ENCODE data around the gene TDRD7. TPM values are rescaled to one million over a fixed set of nuclear protein-coding genes. Genes with fewer than 3 reads are reported as not detected.

Gene TDRD7
- polyA plus RNA-seq, 1 of the 3 experiments (the other 2 are of a cell fraction) = 4.9 TPM

DNA sequence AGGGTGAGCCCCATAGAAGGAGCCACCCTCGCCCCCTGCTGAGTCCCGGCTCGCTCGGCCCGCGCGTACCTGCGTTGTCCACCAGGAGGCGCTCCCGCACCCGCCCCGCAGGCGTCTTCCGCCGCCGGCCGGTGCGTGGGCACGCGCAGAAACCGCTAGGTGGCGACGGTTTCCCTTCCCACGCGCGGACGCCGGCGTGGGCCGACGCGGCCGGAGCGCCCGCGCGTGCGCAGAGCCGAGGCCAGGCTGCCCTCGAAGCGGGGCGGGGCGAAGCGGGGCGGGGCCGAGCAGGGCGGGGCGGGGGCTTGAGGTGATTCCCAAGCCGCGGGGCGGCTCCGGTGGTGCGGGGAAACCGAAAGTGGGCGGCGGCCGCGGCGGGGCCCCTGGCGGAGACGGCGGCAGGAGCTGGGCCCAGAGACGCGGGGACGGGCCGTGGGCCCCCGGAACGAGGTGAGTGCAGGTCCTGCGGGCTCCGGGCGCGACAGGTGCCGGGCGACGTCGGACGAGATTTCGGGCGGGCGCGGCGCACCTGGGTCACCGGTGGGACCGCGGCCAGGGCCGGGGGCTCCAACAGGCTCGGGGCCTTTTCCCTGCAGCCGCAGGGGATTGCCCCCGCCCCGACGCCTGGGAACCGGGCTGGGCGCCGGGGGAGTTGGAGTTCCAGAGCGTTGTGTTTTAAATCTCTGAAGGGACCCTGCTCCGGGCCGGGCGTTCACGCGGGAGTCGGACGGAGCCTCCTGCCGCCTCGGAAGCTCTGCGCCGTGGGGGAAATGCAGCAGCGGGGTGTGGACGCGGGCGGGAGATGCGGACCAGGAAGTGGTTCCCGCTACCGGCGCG lies at the start of gene TDRD7 (continued):
- TF ChIP-seq, protein P1, sequence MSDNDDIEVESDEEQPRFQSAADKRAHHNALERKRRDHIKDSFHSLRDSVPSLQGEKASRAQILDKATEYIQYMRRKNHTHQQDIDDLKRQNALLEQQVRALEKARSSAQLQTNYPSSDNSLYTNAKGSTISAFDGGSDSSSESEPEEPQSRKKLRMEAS (IDR thresholded peaks at IDR 0.05; ENCODE audit: low read depth) = peak; percentile 37; the same call in 1 of the 2 replicates
- peak; percentile 86 for TF ChIP-seq NRF1 (IDR thresholded peaks at IDR 0.05; ENCODE audit: low read depth, low read length)
- TF ChIP-seq TCF12 (IDR thresholded peaks at IDR 0.05) = peak; percentile 20; the same call in 1 of the 2 replicates
- no peak for TF ChIP-seq GABPA (IDR thresholded peaks at IDR 0.05; ENCODE audit: low read depth)
- TF ChIP-seq RCOR1 (IDR thresholded peaks at IDR 0.05; ENCODE audit: low read length) = peak; percentile 92
- peak; percentile 44 for TF ChIP-seq CHD2 (IDR thresholded peaks at IDR 0.05; ENCODE audit: low read length, partially characterized antibody)
- 0 out of 2 replicates have a peak, but pooled peaks have one; percentile 28 for TF ChIP-seq SIN3A (IDR thresholded peaks at IDR 0.05; ENCODE audit: borderline replicate concordance, low read depth, low read length)
- TF ChIP-seq, protein P2, sequence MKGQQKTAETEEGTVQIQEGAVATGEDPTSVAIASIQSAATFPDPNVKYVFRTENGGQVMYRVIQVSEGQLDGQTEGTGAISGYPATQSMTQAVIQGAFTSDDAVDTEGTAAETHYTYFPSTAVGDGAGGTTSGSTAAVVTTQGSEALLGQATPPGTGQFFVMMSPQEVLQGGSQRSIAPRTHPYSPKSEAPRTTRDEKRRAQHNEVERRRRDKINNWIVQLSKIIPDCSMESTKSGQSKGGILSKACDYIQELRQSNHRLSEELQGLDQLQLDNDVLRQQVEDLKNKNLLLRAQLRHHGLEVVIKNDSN (IDR thresholded peaks at IDR 0.05; ENCODE audit: borderline replicate concordance, low read depth) = no peak
- TF ChIP-seq ELF1 (IDR thresholded peaks at IDR 0.05) = peak; percentile 68
- TF ChIP-seq, protein P3, sequence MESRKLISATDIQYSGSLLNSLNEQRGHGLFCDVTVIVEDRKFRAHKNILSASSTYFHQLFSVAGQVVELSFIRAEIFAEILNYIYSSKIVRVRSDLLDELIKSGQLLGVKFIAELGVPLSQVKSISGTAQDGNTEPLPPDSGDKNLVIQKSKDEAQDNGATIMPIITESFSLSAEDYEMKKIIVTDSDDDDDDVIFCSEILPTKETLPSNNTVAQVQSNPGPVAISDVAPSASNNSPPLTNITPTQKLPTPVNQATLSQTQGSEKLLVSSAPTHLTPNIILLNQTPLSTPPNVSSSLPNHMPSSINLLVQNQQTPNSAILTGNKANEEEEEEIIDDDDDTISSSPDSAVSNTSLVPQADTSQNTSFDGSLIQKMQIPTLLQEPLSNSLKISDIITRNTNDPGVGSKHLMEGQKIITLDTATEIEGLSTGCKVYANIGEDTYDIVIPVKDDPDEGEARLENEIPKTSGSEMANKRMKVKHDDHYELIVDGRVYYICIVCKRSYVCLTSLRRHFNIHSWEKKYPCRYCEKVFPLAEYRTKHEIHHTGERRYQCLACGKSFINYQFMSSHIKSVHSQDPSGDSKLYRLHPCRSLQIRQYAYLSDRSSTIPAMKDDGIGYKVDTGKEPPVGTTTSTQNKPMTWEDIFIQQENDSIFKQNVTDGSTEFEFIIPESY (IDR thresholded peaks at IDR 0.05; ENCODE audit: borderline replicate concordance, low read depth) = no peak

DNA sequence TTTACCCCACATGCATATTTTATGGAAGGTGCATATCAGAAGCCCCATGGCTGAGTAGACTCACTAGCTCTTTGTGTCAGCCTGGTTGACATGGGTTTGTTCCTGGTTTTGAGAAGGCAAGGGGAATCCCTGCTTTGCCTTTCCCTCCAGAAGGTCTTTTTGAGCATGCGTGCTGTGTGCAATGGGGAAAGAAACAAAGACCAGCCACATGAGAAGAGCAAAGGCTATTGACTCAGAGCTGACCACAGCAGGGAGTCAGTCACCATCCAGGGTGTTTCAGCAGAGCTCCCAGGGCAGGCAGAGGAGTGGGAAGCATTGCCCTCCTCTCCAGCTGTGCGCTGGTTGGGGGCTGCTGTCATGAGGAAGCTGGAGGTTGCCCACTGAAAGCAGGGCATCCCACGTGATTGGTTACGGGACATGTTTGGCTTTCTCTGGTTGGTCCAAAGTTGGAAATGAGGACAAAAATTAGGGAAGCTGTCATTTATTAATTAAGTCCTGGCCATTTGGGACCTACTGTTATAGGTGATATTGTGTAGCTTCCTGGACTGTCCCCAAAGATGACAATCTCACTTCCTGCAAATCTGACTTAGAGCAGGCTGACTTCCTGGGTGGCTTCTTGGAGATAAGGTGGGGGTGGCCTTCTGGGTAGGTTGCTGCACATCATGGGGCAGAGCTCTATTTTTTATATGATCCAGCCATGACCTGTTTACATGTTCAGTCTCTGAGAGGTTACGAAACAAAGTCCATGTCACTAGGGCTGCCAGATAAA lies 48.9 kb upstream of the TDRD7 start:
- WGBS (ENCODE audit: low lambda C conversion rate) = 89% methylated on average over 5 of the region's 5 CpGs
- no peak overlapping the region for H3K9ac ChIP-seq
- ChIA-PET CTCF (interaction anchor here (1.1 to 3.1 kb wide), 4 partner anchors 12 to 506 kb away, joined by 3 to 20 read pairs (median 3); no protein-coding TSS in a partner anchor), POLR2A (no interaction called here)
- H3K9me2 ChIP-seq = no peaks in the 10 kb centered on the region
- no peak overlapping the region for H3K4me3 ChIP-seq (ENCODE audit: low read depth in 2 of 2, low read length in 1 of 2)
- TF ChIP-seq, protein P4, sequence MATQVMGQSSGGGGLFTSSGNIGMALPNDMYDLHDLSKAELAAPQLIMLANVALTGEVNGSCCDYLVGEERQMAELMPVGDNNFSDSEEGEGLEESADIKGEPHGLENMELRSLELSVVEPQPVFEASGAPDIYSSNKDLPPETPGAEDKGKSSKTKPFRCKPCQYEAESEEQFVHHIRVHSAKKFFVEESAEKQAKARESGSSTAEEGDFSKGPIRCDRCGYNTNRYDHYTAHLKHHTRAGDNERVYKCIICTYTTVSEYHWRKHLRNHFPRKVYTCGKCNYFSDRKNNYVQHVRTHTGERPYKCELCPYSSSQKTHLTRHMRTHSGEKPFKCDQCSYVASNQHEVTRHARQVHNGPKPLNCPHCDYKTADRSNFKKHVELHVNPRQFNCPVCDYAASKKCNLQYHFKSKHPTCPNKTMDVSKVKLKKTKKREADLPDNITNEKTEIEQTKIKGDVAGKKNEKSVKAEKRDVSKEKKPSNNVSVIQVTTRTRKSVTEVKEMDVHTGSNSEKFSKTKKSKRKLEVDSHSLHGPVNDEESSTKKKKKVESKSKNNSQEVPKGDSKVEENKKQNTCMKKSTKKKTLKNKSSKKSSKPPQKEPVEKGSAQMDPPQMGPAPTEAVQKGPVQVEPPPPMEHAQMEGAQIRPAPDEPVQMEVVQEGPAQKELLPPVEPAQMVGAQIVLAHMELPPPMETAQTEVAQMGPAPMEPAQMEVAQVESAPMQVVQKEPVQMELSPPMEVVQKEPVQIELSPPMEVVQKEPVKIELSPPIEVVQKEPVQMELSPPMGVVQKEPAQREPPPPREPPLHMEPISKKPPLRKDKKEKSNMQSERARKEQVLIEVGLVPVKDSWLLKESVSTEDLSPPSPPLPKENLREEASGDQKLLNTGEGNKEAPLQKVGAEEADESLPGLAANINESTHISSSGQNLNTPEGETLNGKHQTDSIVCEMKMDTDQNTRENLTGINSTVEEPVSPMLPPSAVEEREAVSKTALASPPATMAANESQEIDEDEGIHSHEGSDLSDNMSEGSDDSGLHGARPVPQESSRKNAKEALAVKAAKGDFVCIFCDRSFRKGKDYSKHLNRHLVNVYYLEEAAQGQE (IDR thresholded peaks at IDR 0.05; ENCODE audit: low read depth, low read length) = no peak
- H3F3A ChIP-seq (replicated peaks; ENCODE audit: insufficient read depth) = no peaks in the 10 kb centered on the region
- H3K27me3 ChIP-seq (ENCODE audit: insufficient read depth) = no peaks in the 10 kb centered on the region
- no peaks in the 10 kb centered on the region for H3K4me1 ChIP-seq (ENCODE audit: control insufficient read depth in 1 of 2, insufficient read depth in 2 of 2, low read depth in 1 of 2, low read length in 1 of 2)
- DNase-seq = no peak
- peaks cover 0 to 2% of the 10 kb centered on the region in 2 experiments for H3K36me3 ChIP-seq (replicated peaks in 1 of 2; ENCODE audit: control insufficient read depth in 1 of 2, insufficient read depth in 2 of 2, low read length in 1 of 2)
- H3K79me2 ChIP-seq (ENCODE audit: insufficient read depth) = no peaks in the 10 kb centered on the region
- H3K9me3 ChIP-seq = no peaks in the 10 kb centered on the region
- H4K20me1 ChIP-seq (ENCODE audit: insufficient read depth) = no peaks in the 10 kb centered on the region
- no peak overlapping the region for H3K4me2 ChIP-seq
- H2AFZ ChIP-seq (ENCODE audit: low read depth) = no peak overlapping the region
- no peak overlapping the region for H3K27ac ChIP-seq (ENCODE audit: low read depth in 2 of 2, low read length in 1 of 2)

Measured in SK-N-SH (cell line).